HG02678 (cell line): ENCODE results near the gene JAM3.

ENCODE experiments used
- ATAC-seq: cut with Tn5 transposase; IDR thresholded peaks from one replicate; pipeline ENCODE4 v1.9.1; 2021; ENCODE audit warnings: mild to moderate bottlenecking, moderate library complexity; ENCODE audit not compliant: unreplicated experiment

JAM3 gene

GRCh38 chr11:134038897-134039470, 29.9 kb upstream of the JAM3 start:
- no peak for ATAC-seq

GRCh38 chr11:134039726-134040385, 29.0 kb upstream of the JAM3 start:
- no peak for ATAC-seq

- ATAC-seq: no peak
Observed at GRCh38 chr11:134040386-134041302, 28.2 kb upstream of the JAM3 start.

- ATAC-seq: no peak
Observed at GRCh38 chr11:134041349-134041748, 27.5 kb upstream of the JAM3 start.

- ATAC-seq: no peak
Observed at GRCh38 chr11:134041791-134042696, 26.8 kb upstream of the JAM3 start.

- no peak for ATAC-seq
Observed at GRCh38 chr11:134043821-134044420, 25.0 kb upstream of the JAM3 start.

GRCh38 chr11:134044514-134045284, 24.2 kb upstream of the JAM3 start:
- no peak for ATAC-seq

- no peak for ATAC-seq
Observed at GRCh38 chr11:134045799-134046635, 22.9 kb upstream of the JAM3 start.

- ATAC-seq: no peak
Observed at GRCh38 chr11:134046681-134047449, 22.0 kb upstream of the JAM3 start.

GRCh38 chr11:134047586-134047999, 21.3 kb upstream of the JAM3 start:
- no peak for ATAC-seq

- no peak for ATAC-seq
Observed at GRCh38 chr11:134048028-134048427, 20.8 kb upstream of the JAM3 start.

GRCh38 chr11:134049303-134049702, 19.6 kb upstream of the JAM3 start:
- no peak for ATAC-seq

GRCh38 chr11:134050541-134051383, 18.1 kb upstream of the JAM3 start:
- peak; percentile 92 for ATAC-seq

- no peak for ATAC-seq
Observed at GRCh38 chr11:134052395-134052987, 16.4 kb upstream of the JAM3 start.

GRCh38 chr11:134052988-134053945, 15.6 kb upstream of the JAM3 start:
- ATAC-seq: no peak

GRCh38 chr11:134055029-134055428, 13.8 kb upstream of the JAM3 start:
- ATAC-seq: no peak
